ENCODE measurements around the gene INO80B. TPM values are rescaled to one million over a fixed set of nuclear protein-coding genes. Genes with fewer than 3 reads are reported as not detected.
A peak's percentile ranks its signal among the peaks of the same experiment; 100 is the strongest.
"Not testable (repeated sequence)": the region's sequence is repeated elsewhere in the genome, so short reads cannot be mapped to it uniquely, and the experiment has no call there.

The INO80B gene
- total RNA-seq, 1 donor: 13.5 TPM

DNA sequence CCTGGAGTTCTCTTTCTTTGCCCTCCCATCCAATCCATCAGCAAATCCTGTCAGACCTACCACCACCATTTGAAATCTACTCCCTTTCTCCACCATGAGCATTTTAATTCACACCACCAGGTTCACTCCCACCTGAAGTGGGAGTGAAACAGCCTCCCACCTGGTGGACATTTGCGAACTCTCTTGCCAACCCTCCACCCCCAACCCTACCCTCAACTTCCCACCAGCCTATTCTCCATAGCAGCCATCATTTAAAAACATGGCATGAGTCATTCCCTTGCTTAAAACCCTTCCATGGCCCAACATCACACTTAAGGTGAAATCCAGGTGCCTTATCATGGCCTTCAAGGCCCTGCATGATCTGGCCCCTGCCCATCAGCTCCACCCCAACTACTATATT lies 16.6 kb upstream of the INO80B start:
- TF ChIP-seq, protein P1, sequence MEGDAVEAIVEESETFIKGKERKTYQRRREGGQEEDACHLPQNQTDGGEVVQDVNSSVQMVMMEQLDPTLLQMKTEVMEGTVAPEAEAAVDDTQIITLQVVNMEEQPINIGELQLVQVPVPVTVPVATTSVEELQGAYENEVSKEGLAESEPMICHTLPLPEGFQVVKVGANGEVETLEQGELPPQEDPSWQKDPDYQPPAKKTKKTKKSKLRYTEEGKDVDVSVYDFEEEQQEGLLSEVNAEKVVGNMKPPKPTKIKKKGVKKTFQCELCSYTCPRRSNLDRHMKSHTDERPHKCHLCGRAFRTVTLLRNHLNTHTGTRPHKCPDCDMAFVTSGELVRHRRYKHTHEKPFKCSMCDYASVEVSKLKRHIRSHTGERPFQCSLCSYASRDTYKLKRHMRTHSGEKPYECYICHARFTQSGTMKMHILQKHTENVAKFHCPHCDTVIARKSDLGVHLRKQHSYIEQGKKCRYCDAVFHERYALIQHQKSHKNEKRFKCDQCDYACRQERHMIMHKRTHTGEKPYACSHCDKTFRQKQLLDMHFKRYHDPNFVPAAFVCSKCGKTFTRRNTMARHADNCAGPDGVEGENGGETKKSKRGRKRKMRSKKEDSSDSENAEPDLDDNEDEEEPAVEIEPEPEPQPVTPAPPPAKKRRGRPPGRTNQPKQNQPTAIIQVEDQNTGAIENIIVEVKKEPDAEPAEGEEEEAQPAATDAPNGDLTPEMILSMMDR (IDR thresholded peaks at IDR 0.05; ENCODE audit: insufficient read depth, low read length): no peak
- no peak overlapping the region for H3K4me3 ChIP-seq (ENCODE audit: low read depth, low read length)
- DNase-seq (ENCODE audit: low read depth): no peak

DNA sequence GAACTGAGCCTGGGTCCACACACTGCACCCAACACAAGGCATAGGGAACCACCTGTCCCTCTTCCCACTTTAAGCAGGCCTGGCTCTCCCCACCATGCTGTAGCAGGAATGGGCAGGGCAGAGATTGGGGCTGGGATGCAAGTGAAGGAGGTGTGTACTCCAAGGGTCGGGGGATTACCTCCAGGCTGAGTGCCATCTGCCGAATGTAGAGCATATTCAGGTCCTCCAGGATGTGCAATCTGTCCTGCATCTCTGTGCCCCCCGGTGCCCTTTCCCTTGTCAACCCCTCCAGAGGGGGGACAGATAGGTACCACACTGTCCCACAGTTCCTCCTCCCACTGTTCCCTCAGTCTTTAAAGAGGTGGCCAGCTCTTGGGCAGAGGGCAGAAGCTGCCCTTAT lies 15.5 kb upstream of the INO80B start:
- TF ChIP-seq, protein P1 (IDR thresholded peaks at IDR 0.05; ENCODE audit: insufficient read depth, low read length): no peak
- H3K4me3 ChIP-seq (ENCODE audit: low read depth, low read length): peak overlapping the region; percentile 76
- no peak for DNase-seq (ENCODE audit: low read depth)

DNA sequence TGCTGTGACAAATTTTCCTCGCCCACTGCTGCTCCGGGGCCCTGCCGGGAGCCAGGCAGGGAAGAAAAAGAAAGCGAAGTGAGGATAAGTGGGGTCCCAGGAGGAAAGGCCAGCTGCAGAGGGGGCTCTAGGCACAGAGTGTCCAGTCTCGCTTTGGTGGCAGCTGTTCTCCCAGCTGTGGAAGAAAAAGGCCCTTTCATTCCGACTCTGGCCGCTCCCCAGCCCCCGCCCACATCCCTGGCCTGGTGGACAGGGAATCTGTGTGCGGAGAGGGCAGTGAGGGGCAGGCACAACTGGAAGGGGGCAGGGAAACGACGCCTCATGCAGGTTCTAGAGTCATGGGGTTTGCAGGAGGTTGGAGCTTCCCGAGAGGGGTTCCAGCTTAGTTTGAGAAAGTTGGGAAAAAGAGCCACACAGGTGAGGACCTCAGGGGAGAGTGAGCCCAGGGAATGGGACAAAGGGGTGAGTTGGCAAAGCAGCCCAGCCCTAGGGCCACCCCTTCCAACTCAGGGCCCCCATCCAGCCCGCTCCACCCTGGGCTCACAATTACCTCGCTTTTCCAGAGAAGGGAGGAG lies 15.0 kb upstream of the INO80B start:
- TF ChIP-seq, protein P1 (IDR thresholded peaks at IDR 0.05; ENCODE audit: insufficient read depth, low read length): no peak
- peak overlapping the region; percentile 76 for H3K4me3 ChIP-seq (ENCODE audit: low read depth, low read length)
- peak; percentile 62 for DNase-seq (ENCODE audit: low read depth)

DNA sequence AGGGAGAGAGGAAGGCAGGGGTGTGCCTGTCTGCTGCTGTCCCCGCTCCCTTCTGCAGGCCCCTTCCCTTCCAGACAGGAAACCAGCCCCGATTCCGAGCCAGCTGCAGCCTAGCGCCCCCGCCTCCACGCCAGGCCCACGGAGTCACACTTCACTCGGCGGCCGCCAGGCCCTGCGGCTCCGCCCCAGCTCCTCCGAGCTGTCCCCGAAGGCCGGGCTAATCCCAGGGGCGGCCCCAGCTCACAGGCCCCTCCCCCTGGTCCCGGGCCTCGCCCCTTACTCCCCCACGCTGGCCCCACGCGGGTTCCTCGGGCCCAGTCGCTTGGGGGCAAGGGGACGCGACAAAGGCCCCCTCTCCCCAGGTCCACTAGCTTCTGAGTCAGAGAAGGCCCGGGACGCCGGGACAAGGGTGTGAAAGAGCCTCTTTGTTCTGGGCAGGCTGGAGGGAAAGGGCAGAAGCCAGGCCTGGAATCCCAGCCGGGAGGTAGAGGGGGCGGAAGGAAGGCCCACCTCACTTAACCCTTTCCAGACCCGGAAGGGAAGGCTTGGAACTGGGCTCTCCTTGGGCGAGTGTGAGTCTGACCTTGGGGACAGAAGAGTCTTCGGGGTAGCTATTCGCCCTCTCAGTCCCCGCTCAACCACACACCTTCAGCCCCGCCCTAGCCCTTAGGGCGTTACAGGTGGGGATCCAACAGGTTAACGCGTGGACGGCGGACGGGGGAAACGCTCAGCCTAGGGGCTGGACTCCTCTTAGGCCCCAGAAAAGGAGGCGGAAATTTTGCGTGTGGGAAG lies 14.3 kb upstream of the INO80B start:
- peak overlapping the region; percentile 76 for H3K4me3 ChIP-seq (ENCODE audit: low read depth, low read length)
- peak; percentile 80 for DNase-seq (ENCODE audit: low read depth)
- TF ChIP-seq, protein P1 (IDR thresholded peaks at IDR 0.05; ENCODE audit: insufficient read depth, low read length): peak; percentile 39

DNA sequence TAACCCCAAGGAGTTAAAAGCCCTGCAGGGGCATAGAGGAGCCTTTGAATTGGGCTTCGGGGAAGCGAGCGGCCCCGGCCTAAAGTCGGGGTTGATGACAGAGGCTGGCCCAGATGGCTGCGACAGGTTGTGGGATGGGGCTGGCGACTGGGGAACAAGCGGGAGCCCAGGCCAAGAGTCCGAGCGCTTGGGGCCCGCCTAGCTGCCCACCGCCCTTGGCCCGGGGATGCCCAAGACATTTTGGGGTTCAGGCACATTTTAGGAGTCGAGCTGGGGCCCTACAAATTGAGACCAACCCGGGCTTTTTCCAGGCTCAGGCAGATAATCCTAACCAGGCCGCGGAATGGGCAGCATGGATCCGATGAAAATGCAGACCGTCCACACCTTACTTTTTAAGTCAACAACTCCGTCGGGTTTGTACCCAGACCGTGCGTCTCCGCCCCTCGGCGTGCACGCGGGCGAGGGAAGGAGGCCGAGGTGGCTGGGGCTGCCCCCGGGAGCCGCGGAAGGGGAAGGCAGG lies 13.7 kb upstream of the INO80B start:
- H3K4me3 ChIP-seq (ENCODE audit: low read depth, low read length): no peak overlapping the region
- no peak for DNase-seq (ENCODE audit: low read depth)
- TF ChIP-seq, protein P1 (IDR thresholded peaks at IDR 0.05; ENCODE audit: insufficient read depth, low read length): no peak

DNA sequence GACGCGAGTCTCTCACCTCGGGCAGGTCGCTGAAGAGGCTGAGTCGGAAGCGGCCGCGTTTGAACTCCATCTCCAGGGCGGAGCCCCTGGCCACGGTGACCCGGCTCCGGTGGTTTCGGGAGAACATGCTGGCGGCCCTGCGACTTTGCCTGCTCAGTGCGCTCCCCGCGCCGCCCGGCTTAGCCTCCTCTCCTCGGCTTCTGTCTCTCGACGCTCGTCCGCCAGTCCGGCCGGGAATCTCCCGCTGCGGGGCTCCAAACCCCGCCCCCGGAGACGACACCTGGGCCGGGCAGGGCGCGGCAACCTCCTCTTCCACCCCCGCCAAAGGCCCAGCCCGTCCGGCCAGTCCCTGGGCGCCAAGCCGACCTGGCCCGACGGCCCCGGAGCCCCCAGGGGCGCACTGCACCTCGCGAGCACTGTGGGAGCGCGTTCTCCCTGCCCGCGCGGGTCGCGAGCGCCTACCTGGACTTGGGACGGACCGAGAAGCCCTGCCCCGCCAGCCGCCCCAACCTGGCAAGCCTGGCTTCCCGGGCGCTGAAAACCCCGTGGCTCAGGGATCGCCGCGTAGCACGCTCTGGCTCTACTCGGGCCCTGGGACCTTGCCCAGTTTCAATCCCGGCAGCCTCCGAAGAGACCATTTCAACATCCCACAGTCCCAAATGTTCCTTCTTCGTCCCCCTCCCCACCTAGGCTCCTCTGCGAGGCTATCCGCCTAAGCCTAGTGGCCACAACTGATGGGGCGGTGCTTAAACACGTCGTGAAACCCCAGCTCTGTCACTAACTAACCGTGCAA lies 13.0 kb upstream of the INO80B start, which contains the start of gene RTKN:
Gene RTKN (minus strand): TSS at position 248 of the 793 bp plus-strand sequence. CDS start 121 bp downstream, at position 127.
- no peak for DNase-seq (ENCODE audit: low read depth)
- H3K4me3 ChIP-seq (ENCODE audit: low read depth, low read length): peak within 1 kb of the TSS; percentile 76
- TF ChIP-seq, protein P1 (IDR thresholded peaks at IDR 0.05; ENCODE audit: insufficient read depth, low read length): no peak

DNA sequence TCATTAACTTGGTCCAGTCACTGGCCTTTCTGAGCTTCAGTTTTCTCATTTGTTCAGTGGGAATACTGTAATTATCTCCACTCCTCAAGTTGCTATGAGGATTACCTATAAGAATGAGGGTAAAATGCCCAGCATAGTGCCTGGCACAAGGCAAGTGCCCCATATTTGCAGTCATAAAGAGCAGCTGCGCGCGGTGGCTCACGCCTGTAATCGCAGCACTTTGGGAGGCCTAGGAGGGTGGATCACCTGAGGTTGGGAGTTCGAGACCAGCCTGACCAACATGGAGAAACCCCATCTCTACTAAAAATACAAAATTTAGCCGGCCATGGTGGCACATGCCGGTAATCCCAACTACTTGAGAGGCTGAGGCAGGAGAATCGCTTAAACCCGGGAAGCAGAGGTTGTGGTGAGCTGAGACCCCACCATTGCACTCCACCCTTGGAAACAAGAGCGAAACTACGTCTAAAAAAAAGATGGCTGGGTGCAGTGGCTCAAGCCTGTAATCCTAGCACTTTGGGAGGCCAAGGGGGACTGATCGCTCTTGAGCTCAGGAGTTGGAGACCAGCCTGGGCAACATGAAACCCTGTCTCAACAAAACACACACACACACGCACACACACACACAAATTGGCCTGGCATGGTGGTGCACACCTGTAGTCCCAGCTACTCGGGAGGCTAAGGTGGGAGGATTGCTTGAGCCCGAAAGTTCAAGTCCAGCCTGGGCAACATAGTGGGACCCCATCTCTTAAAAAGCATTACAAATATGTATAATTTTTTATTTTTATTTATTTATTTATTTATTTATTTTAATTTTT lies 12.2 kb upstream of the INO80B start:
- DNase-seq (ENCODE audit: low read depth); H3K4me3 ChIP-seq (ENCODE audit: low read depth, low read length): not testable (repeated sequence)
